OCI-LY7 (cell line): ENCODE results near the gene ERC1. TPM values are rescaled to one million over a fixed set of nuclear protein-coding genes. Genes with fewer than 3 reads are reported as not detected.

ENCODE experiments used
- BruUV-seq: library from RNA; stranded (reverse); fragments of 400-500 nt; replicated peaks from 2 replicates; lab custom pipeline; 2021; lab: Mats Ljungman, UMichigan
- CTCF ChIA-PET: fragments of 300-600 bp; sonication (Branson Sonifier 250); formaldehyde crosslinking; loops from one replicate; lab custom pipeline; 2022; ENCODE audit warnings: antibody characterized with exemption; ENCODE audit not compliant: unreplicated experiment; lab: Charles Lee
- POLR2A ChIA-PET: fragments of 300-600 bp; sonication (Branson Sonifier 250); formaldehyde crosslinking; loops from one replicate; lab custom pipeline; 2022; ENCODE audit warnings: antibody characterized with exemption; lab: Charles Lee
- DNase-seq: peaks from one replicate; pipeline ENCODE4 v3.0.0-alpha.2; 2015; ENCODE audit warnings: low spot score
- H2AFZ ChIP-seq: fragments of 200-600 bp; sonication (generic), shearing (Covaris generic); 2 replicates; pipeline ENCODE4 v1.6.1; 2014; ENCODE audit warnings: mild to moderate bottlenecking, antibody characterized with exemption, low read length, moderate library complexity
- H3K27ac ChIP-seq: fragments of 200-600 bp; sonication (generic); 2 replicates; pipeline ENCODE4 v1.5.1; 2014; ENCODE audit warnings: mixed run types, low read depth, mild to moderate bottlenecking, moderate library complexity, low read length, inconsistent platforms; ENCODE audit not compliant: poor library complexity, severe bottlenecking
- H3K36me3 ChIP-seq: fragments of 200-600 bp; sonication (generic); 2 replicates; pipeline ENCODE4 v1.6.1; 2014; ENCODE audit warnings: mild to moderate bottlenecking, antibody characterized with exemption, low read length, moderate library complexity, mixed read lengths; ENCODE audit not compliant: insufficient read depth
- H3K4me1 ChIP-seq: fragments of 200-600 bp; sonication (generic); 2 replicates; pipeline ENCODE4 v1.5.1; 2014; ENCODE audit warnings: mild to moderate bottlenecking, low read length; ENCODE audit not compliant: insufficient read depth, poor library complexity, severe bottlenecking
- H3K4me2 ChIP-seq: fragments of 200-600 bp; sonication (generic); 2 replicates; pipeline ENCODE4 v1.6.1; 2014; ENCODE audit warnings: mild to moderate bottlenecking, low read length
- H3K4me3 ChIP-seq: fragments of 200-600 bp; sonication (generic); 2 replicates; pipeline ENCODE4 v1.5.1; 2014; ENCODE audit warnings: mild to moderate bottlenecking, low read depth, low read length; ENCODE audit not compliant: poor library complexity, severe bottlenecking
- H3K79me2 ChIP-seq: fragments of 200-600 bp; sonication (generic); 2 replicates; pipeline ENCODE4 v1.6.1; 2016; ENCODE audit warnings: low read depth, mild to moderate bottlenecking, low read length, moderate library complexity, mixed read lengths; ENCODE audit not compliant: insufficient read depth
- H3K9me2 ChIP-seq: fragments of 200-600 bp; sonication (generic); 2 replicates; pipeline ENCODE4 v1.6.1; 2016; ENCODE audit warnings: mild to moderate bottlenecking, low read length, mixed read lengths; ENCODE audit not compliant: insufficient read depth
- H3K9me3 ChIP-seq: fragments of 200-600 bp; sonication (generic); 2 replicates; pipeline ENCODE4 v1.6.1; 2014; ENCODE audit warnings: mild to moderate bottlenecking, mixed run types, low read length, mixed read lengths
- H4K20me1 ChIP-seq: fragments of 200-600 bp; sonication (generic); 2 replicates; pipeline ENCODE4 v1.6.1; 2014; ENCODE audit warnings: mild to moderate bottlenecking, antibody characterized with exemption, low read length, moderate library complexity, mixed read lengths; ENCODE audit not compliant: insufficient read depth
- EZH2phosphoT487 ChIP-seq: fragments of 200-600 bp; sonication (generic); IDR thresholded peaks from 2 replicates; pipeline ENCODE4 v1.6.1; 2018; ENCODE audit warnings: low read depth, borderline replicate concordance, mild to moderate bottlenecking, mixed run types, antibody characterized with exemption, low read length, moderate library complexity, mixed read lengths
- intact Hi-C: fragments of 100-400 bp; cut with micrococcal nuclease; formaldehyde crosslinking; loops from one replicate; pipeline ENCODE4 v1.10.0; 2022; ENCODE audit not compliant: unreplicated experiment
- total RNA-seq, 2 experiments: library from RNA; depleted of rRNA in 1 of 2; stranded (reverse); fragments of >200 nt in 1 of 2; shearing (Covaris generic) in 1 of 2; gene quantifications; 2 replicates each; pipeline ENCODE4 v1.2.3, GENCODE V29; 2014 to 2022
- TF ChIP-seq, protein P1 (sequence below): fragments of 200-600 bp; sonication (generic); conservative IDR thresholded peaks from 2 replicates; pipeline ENCODE4 v1.5.1; 2014; ENCODE audit warnings: mild to moderate bottlenecking, antibody characterized with exemption, low read length, moderate library complexity, mixed read lengths

The ERC1 gene
- total RNA-seq, 2 experiments from 2014 or later = 26.9 to 86.9 TPM

- TF ChIP-seq, protein P1, sequence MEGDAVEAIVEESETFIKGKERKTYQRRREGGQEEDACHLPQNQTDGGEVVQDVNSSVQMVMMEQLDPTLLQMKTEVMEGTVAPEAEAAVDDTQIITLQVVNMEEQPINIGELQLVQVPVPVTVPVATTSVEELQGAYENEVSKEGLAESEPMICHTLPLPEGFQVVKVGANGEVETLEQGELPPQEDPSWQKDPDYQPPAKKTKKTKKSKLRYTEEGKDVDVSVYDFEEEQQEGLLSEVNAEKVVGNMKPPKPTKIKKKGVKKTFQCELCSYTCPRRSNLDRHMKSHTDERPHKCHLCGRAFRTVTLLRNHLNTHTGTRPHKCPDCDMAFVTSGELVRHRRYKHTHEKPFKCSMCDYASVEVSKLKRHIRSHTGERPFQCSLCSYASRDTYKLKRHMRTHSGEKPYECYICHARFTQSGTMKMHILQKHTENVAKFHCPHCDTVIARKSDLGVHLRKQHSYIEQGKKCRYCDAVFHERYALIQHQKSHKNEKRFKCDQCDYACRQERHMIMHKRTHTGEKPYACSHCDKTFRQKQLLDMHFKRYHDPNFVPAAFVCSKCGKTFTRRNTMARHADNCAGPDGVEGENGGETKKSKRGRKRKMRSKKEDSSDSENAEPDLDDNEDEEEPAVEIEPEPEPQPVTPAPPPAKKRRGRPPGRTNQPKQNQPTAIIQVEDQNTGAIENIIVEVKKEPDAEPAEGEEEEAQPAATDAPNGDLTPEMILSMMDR = no peak
- TF ChIP-seq EZH2phosphoT487 = no peak
- Histone ChIP-seq H3K79me2 (no peaks in the 10 kb centered on the region), H2AFZ (no peak overlapping the region), H3K9me3 (no peaks in the 10 kb centered on the region), H3K4me2 (no peak overlapping the region), H3K27ac (no peak overlapping the region), H3K9me2 (no peaks in the 10 kb centered on the region), H3K4me1 (no peaks in the 10 kb centered on the region), H3K4me3 (no peak overlapping the region), H4K20me1 (no peaks in the 10 kb centered on the region), H3K36me3 (peaks cover 23% of the 10 kb centered on the region; the same call in 1 of the 2 replicates)
- intact Hi-C loops = no loop called here
- ChIA-PET POLR2A (no interaction called here), CTCF (no interaction called here)
- no TSS peak for BruUV-seq
- no peak for DNase-seq
These were observed 501.1 kb downstream of the ERC1 start for GRCh38 chr12:1491983-1492697.

- TF ChIP-seq, protein P1 = no peak
- TF ChIP-seq EZH2phosphoT487 = no peak
- H3K79me2 ChIP-seq = no peaks in the 10 kb centered on the region
- H3K4me1 ChIP-seq = no peaks in the 10 kb centered on the region
- peaks cover 23% of the 10 kb centered on the region; the same call in 1 of the 2 replicates for H3K36me3 ChIP-seq
- H2AFZ ChIP-seq = no peak overlapping the region
- ChIA-PET CTCF (no interaction called here), POLR2A (no interaction called here)
- no TSS peak for BruUV-seq
- no peak overlapping the region for H3K27ac ChIP-seq
- no peaks in the 10 kb centered on the region for H3K9me3 ChIP-seq
- intact Hi-C loops = no loop called here
- H3K9me2 ChIP-seq = no peaks in the 10 kb centered on the region
- H3K4me3 ChIP-seq = no peak overlapping the region
- H3K4me2 ChIP-seq = no peak overlapping the region
- DNase-seq = no peak
- H4K20me1 ChIP-seq = no peaks in the 10 kb centered on the region
These were observed 502.9 kb downstream of the ERC1 start for GRCh38 chr12:1493781-1494565.

DNA sequence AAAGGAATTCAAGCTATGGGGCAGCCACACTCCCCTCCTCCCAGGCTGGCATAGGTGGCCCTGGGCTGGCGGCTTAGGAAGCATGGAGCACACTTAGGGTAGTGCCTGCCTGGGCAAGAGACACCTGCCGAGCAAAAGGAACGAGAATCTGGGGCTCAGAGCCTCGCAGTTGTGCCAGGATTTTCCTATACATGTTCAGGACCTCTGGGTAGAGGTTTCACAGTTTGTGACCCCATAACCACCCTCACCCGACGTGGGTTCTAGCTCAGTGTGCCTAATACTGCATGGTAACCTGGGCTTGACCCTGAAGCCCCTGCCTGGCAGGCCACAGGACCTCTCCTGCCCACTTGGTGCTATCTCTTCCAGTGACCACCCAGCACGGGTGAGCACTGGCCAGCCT is 503.8 kb downstream of the ERC1 start:
- Histone ChIP-seq H3K4me1 (no peaks in the 10 kb centered on the region), H3K27ac (no peak overlapping the region), H3K79me2 (no peaks in the 10 kb centered on the region), H3K36me3 (peaks cover 23% of the 10 kb centered on the region; the same call in 1 of the 2 replicates), H2AFZ (no peak overlapping the region), H4K20me1 (no peaks in the 10 kb centered on the region), H3K4me2 (no peak overlapping the region), H3K9me3 (no peaks in the 10 kb centered on the region), H3K9me2 (no peaks in the 10 kb centered on the region), H3K4me3 (no peak overlapping the region)
- ChIA-PET CTCF (no interaction called here), POLR2A (no interaction called here)
- DNase-seq = no peak
- no TSS peak for BruUV-seq
- TF ChIP-seq EZH2phosphoT487 = no peak
- intact Hi-C loops = no loop called here
